CD1c-positive myeloid dendritic cell (primary cell): ENCODE results near the gene SNTG2.

Experiments used
- DNase-seq: peaks from one replicate; pipeline ENCODE4 v3.0.0-alpha.2; 2016; ENCODE audit errors: extremely low spot score

The SNTG2 gene

DNA sequence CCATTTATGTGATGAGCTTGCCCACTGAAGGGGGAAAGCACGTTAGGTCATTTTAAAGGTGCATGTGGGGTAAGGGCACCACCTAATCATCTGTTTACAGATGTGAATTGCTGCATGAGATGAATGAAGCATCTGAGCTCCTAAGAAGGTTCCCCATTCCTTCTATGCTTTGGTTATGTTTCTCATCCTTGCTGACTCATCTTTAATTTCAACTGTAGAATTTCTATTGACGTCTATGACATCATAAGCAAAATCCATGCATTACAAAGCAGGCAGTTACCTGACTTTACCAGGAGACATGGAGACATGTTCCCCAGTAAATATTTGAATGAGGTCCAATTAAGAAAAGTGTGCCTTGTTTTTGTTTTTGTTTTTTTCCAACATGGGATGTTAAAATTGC, 2.8 kb downstream of the SNTG2 start:
- DNase-seq, result no peak

- DNase-seq, result no peak
Observed at GRCh38 chr2:953975-954686, 3.5 kb downstream of the SNTG2 start.

- DNase-seq, result no peak
Observed at GRCh38 chr2:954687-955000, 4.0 kb downstream of the SNTG2 start.

GRCh38 chr2:955829-956731, 5.4 kb downstream of the SNTG2 start:
- DNase-seq, result no peak

- no peak for DNase-seq
Observed at GRCh38 chr2:959457-959856, 8.8 kb downstream of the SNTG2 start.

GRCh38 chr2:960061-960736, 9.6 kb downstream of the SNTG2 start:
- no peak for DNase-seq

DNA sequence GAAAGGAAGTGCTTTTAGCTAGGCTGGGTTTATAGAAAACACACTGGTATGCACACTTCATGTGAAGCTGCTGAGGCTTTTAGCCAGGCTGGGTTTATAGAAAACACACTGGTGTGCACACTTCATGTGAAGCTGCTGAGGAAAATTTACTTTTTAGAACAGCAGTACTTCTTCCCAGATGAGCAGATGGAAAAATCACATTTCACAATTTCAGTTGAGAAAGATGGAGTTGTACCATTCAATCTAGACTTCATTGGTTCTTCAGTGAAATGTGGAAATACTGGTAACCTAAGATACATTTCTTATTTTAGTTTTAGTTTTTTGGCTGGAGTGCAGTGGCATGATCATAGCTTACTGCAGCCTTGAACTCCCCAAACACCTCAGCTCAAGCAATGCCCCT, 11.1 kb downstream of the SNTG2 start:
- DNase-seq, result no peak

GRCh38 chr2:963876-964275, 13.2 kb downstream of the SNTG2 start:
- no peak for DNase-seq

DNA sequence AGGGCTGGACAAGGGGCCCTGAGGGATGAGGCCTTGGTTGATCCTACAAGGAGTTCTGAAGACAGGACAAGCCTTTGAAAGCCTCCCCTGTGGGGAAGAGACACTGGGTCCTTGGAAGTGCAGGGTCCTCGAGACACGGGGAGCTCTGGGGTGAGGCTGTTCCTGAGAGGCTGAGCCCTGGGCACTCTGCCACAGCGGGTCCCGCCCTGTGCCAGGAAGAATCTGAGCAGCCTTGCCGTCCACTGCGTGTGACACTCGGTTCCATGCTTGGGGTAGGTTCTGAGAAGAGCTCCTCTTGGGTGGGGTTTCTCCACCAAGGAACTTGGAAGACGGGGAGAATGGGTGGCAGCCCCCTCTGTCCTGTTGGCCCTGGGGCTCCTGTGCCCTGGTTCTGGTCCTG, 13.9 kb downstream of the SNTG2 start:
- DNase-seq, result no peak

- no peak for DNase-seq
Observed at GRCh38 chr2:965640-966147, 15.0 kb downstream of the SNTG2 start.

DNA sequence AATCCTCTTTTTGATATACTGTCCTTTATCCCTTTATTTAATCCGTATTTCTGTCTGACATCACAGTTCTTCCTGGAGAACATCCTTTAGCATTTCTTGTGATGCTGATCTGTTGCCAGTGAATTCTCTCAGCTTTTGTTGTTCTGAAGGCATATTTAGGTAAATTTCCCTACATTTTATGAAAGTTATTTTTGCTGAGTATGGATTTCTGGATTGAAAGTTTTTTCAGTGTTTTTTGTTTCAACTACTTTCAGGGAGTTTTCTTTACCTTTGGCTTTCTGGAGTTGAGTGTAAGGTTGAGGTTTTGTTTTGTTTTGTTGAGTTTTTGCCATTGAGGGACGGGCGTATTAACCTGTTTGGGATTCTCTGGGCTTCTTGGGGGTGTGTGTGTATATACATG, 22.5 kb downstream of the SNTG2 start:
- DNase-seq, result no peak

- no peak for DNase-seq
Observed at GRCh38 chr2:974054-974453, 23.4 kb downstream of the SNTG2 start.

DNA sequence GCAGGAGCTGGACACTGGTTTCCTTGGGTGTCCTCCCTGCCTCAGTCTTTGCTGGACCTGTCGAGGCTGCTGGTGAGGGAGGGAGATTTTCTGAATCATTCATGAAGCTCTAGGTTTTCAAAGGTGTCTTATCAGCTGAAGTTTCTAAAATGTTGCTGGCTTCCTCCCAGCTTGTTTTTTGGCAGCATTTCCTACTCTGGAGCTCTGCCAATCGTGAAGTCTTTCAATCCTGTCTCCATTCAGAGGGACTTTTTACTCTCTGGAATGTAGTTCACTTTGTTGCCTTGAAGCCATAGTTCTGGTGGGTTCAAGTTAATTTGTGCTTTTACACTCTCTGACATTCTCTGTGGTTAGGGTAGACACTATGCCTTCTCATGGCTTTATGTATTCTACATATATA, 23.9 kb downstream of the SNTG2 start:
- no peak for DNase-seq

GRCh38 chr2:975095-975494, 24.4 kb downstream of the SNTG2 start:
- DNase-seq, result no peak

- DNase-seq, result no peak
Observed at GRCh38 chr2:979069-979928, 28.6 kb downstream of the SNTG2 start.

DNA sequence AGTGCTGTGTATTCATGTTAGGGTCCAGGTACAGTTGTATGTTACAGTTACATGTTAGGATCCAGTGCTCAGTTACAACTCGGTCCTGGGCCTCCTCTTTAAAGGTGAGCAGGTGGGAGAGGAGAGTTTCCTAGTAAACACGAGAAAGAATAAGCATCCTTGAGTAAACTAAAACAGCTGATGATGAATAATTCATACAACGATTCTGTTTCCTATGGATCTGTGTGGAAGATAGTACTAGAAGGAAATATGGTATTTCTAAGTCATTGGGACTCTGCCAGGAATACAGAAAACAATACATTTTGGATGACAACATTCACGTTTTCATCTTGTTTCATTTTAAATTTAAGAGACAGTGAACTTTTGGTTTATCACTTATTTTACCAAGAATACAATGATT, 29.5 kb downstream of the SNTG2 start:
- DNase-seq, result no peak

- no peak for DNase-seq
Observed at GRCh38 chr2:981258-981657, 30.6 kb downstream of the SNTG2 start.

DNA sequence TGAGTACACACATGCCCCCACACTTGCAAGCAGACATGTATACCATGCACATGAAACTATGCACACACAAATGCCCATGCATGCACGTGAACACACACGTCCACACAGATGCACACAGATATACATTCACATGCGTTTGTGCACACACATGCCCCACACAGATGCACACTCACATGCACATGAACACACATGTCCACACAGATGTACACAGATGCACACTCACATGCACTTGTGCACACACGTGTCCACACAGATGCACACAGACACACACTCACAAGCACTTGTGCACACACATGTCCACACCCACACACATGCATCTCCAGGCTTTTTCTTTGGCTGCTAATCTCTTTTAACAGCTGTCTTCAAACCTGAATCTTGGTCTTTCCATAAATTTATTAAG, 31.1 kb downstream of the SNTG2 start:
- no peak for DNase-seq

GRCh38 chr2:985317-985898, 34.8 kb downstream of the SNTG2 start:
- no peak for DNase-seq

GRCh38 chr2:987789-988188, 37.1 kb downstream of the SNTG2 start:
- DNase-seq, result no peak

- no peak for DNase-seq
Observed at GRCh38 chr2:989781-990467, 39.3 kb downstream of the SNTG2 start.
